SU-DHL-6 (cell line): ENCODE data around the gene KIFC1.

Source experiments
- H2AFZ ChIP-seq: fragments of 200-600 bp; sonication (generic); 2 replicates; pipeline ENCODE4 v1.6.1; 2014; ENCODE audit warnings: low read depth, mild to moderate bottlenecking, moderate library complexity, mixed read lengths, antibody characterized with exemption, low read length; ENCODE audit not compliant: severe bottlenecking
- H3F3A ChIP-seq: fragments of 200-600 bp; shearing (Covaris generic); 2 replicates; pipeline ENCODE4 v1.6.0; 2016; ENCODE audit warnings: antibody characterized with exemption, mild to moderate bottlenecking; ENCODE audit not compliant: insufficient read depth
- H3K27ac ChIP-seq: fragments of 200-600 bp; sonication (generic); 2 replicates; pipeline ENCODE4 v1.5.1; 2016; ENCODE audit warnings: low read depth, mild to moderate bottlenecking, low read length, moderate library complexity, mixed read lengths
- H3K27me3 ChIP-seq: fragments of 200-600 bp; sonication (generic), shearing (Covaris generic); 2 replicates; pipeline ENCODE4 v1.6.0; 2014; ENCODE audit warnings: mild to moderate bottlenecking, low read length
- H3K36me3 ChIP-seq: fragments of 200-600 bp; sonication (generic); 2 replicates; pipeline ENCODE4 v1.6.1; 2014; ENCODE audit warnings: mild to moderate bottlenecking, low read length, mixed read lengths
- H3K4me2 ChIP-seq: fragments of 300-600, 200-600 bp; shearing (Covaris generic), sonication (generic); 2 replicates; pipeline ENCODE4 v1.6.0; 2014; ENCODE audit warnings: low read length, low read depth, mild to moderate bottlenecking; ENCODE audit not compliant: poor library complexity, severe bottlenecking
- H3K4me3 ChIP-seq: fragments of 200-600 bp; sonication (generic); 2 replicates; pipeline ENCODE4 v1.5.1; 2014; ENCODE audit warnings: antibody characterized with exemption, low read length, mild to moderate bottlenecking, mixed read lengths; ENCODE audit not compliant: insufficient read depth, poor library complexity, severe bottlenecking
- H3K79me2 ChIP-seq: fragments of 200-600 bp; sonication (generic); 2 replicates; pipeline ENCODE4 v1.6.1; 2014; ENCODE audit warnings: mild to moderate bottlenecking, low read length, moderate library complexity; ENCODE audit not compliant: insufficient read depth
- H3K9ac ChIP-seq: fragments of 200-600 bp; sonication (generic); 2 replicates; pipeline ENCODE4 v1.7.0; 2014; ENCODE audit warnings: mild to moderate bottlenecking, low read length
- H3K9me2 ChIP-seq: fragments of 200-600 bp; sonication (generic); replicated peaks from 2 replicates; pipeline ENCODE4 v1.6.1; 2014; ENCODE audit warnings: low read length; ENCODE audit not compliant: insufficient read depth
- H3K9me3 ChIP-seq: fragments of 200-600 bp; sonication (generic); 2 replicates; pipeline ENCODE4 v1.6.1; 2014; ENCODE audit warnings: low read length, mixed read lengths; ENCODE audit not compliant: insufficient read depth
- H4K20me1 ChIP-seq: fragments of 200-600 bp; sonication (generic); 2 replicates; pipeline ENCODE4 v1.6.1; 2014; ENCODE audit warnings: low read depth, mild to moderate bottlenecking, antibody characterized with exemption, low read length, moderate library complexity, mixed read lengths
- CTCF ChIP-seq: fragments of 200-600 bp; sonication (generic); IDR thresholded peaks from one replicate; pipeline ENCODE4 v1.5.1; 2017; ENCODE audit warnings: antibody characterized with exemption, mild to moderate bottlenecking, low read length, moderate library complexity; ENCODE audit not compliant: insufficient read depth, poor library complexity, severe bottlenecking
- EZH2phosphoT487 ChIP-seq: fragments of 200-600 bp; sonication (generic), shearing (Covaris generic); conservative IDR thresholded peaks from 2 replicates; pipeline ENCODE4 v1.6.1; 2018; ENCODE audit warnings: mild to moderate bottlenecking, antibody characterized with exemption, low read length, moderate library complexity, mixed read lengths

Gene KIFC1

GRCh38 chr6:33430991-33431879, 39.6 kb downstream of the KIFC1 start:
- TF ChIP-seq CTCF (no peak), EZH2phosphoT487 (no peak)
- Histone ChIP-seq H3K9ac (no peak overlapping the region), H3K9me2 (no peaks in the 10 kb centered on the region), H3K27ac (no peak overlapping the region), H3K79me2 (no peaks in the 10 kb centered on the region), H2AFZ (no peak overlapping the region), H4K20me1 (no peaks in the 10 kb centered on the region), H3K4me2 (no peak overlapping the region), H3K27me3 (no peaks in the 10 kb centered on the region), H3K9me3 (no peaks in the 10 kb centered on the region), H3F3A (peaks cover 20% of the 10 kb centered on the region), H3K36me3 (no peaks in the 10 kb centered on the region), H3K4me3 (no peak overlapping the region)

GRCh38 chr6:33431880-33432541, 40.4 kb downstream of the KIFC1 start:
- H3K9me2 ChIP-seq, result no peaks in the 10 kb centered on the region
- H3K79me2 ChIP-seq, result no peaks in the 10 kb centered on the region
- H3K4me2 ChIP-seq, result no peak overlapping the region
- no peak overlapping the region for H2AFZ ChIP-seq
- no peak overlapping the region for H3K4me3 ChIP-seq
- H3F3A ChIP-seq, result peaks cover 18% of the 10 kb centered on the region
- no peaks in the 10 kb centered on the region for H4K20me1 ChIP-seq
- H3K27ac ChIP-seq, result no peak overlapping the region
- no peaks in the 10 kb centered on the region for H3K36me3 ChIP-seq
- no peaks in the 10 kb centered on the region for H3K27me3 ChIP-seq
- no peak overlapping the region for H3K9ac ChIP-seq
- TF ChIP-seq EZH2phosphoT487 (no peak), CTCF (no peak)
- H3K9me3 ChIP-seq, result no peaks in the 10 kb centered on the region

GRCh38 chr6:33432546-33432945, 40.9 kb downstream of the KIFC1 start:
- Histone ChIP-seq H3K36me3 (no peaks in the 10 kb centered on the region), H3K79me2 (no peaks in the 10 kb centered on the region), H3F3A (peaks cover 18% of the 10 kb centered on the region), H3K4me2 (no peak overlapping the region), H3K9me2 (no peaks in the 10 kb centered on the region), H4K20me1 (no peaks in the 10 kb centered on the region), H3K27ac (no peak overlapping the region), H3K9ac (no peak overlapping the region), H3K9me3 (no peaks in the 10 kb centered on the region), H3K4me3 (no peak overlapping the region), H2AFZ (no peak overlapping the region), H3K27me3 (no peaks in the 10 kb centered on the region)
- TF ChIP-seq CTCF, result no peak
- TF ChIP-seq EZH2phosphoT487, result no peak
